Hindlimb muscle (tissue), 1 donor: ENCODE results near the gene ABCA4. TPM values are rescaled to one million over a fixed set of nuclear protein-coding genes. Genes with fewer than 3 reads are reported as not detected.

Source experiments
- DNase-seq: peaks from one replicate; pipeline ENCODE4 v3.0.0-alpha.2; 2013
- polyA plus RNA-seq: library from polyadenylated mRNA; unstranded; fragments of 120-200 nt; gene quantifications from one replicate; pipeline ENCODE4 v1.2.1, GENCODE V29; 2013; ENCODE audit not compliant: insufficient read length

ABCA4 gene
- polyA plus RNA-seq, 1 donor: 0.71 TPM

GRCh38 chr1:94104127-94104684, 16.7 kb downstream of the ABCA4 start:
- DNase-seq: no peak

DNA sequence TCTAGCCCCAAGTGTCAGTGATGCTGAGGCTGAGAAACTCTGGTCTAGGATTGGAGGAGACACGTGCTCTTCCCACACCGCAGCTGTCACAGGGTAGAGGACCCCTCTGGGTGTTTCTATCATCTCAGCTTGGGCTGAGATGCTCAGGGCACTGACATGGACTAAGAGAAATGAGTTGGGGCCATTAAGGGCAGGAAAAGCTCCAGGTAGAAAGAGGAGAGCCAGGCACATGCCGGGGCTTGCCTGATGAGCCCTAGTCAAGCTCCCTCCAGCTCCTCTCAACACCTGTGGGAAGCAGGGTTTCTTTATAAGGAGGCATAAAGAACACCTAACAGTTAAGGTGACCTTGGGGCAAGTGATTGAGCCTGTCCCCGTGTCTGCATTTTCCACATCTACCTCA, 17.3 kb downstream of the ABCA4 start:
- no peak for DNase-seq

DNA sequence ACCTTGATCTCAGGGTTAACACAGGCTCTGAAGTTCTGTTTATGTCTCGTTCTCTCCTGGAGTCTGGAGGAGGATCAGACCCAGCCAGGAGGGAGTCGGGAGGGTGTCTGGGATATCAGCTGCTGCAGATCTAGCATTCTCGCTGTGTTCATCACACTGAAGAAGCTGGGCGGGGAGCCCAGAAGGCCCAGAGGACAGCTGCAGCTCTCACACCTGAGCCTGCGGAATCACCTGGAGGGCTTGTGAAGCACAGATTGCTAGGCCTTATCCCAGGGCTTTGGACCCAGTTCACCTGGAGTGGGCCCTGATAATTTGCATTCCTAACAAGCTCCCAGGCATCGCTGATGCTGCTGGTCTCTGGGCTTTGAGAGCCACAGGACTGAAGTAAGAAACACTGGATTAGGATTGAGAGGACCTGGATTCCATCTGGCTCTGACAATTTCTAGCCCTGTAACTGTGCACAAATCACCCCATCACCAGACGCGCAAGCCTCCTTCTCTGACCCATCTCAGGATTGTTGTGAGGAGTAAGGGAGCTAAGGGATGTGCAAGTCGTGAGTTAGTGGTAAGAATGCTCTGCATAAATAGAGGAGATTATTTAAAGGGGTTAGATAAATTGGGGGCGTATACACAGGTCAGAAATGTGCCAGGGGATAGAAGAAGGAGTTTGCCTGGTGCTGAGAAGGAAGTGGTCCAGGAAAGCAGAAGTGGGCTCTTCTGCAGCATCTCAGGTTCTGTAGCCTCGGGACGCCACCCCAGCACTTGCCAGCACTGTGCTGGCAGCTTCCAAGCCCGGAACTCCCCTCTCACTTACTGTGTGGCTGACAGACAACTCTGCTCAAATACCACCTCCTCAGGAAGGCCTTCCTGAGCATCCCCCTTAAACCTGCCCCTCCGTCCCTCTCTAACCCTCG, 19.1 kb downstream of the ABCA4 start:
- no peak for DNase-seq

DNA sequence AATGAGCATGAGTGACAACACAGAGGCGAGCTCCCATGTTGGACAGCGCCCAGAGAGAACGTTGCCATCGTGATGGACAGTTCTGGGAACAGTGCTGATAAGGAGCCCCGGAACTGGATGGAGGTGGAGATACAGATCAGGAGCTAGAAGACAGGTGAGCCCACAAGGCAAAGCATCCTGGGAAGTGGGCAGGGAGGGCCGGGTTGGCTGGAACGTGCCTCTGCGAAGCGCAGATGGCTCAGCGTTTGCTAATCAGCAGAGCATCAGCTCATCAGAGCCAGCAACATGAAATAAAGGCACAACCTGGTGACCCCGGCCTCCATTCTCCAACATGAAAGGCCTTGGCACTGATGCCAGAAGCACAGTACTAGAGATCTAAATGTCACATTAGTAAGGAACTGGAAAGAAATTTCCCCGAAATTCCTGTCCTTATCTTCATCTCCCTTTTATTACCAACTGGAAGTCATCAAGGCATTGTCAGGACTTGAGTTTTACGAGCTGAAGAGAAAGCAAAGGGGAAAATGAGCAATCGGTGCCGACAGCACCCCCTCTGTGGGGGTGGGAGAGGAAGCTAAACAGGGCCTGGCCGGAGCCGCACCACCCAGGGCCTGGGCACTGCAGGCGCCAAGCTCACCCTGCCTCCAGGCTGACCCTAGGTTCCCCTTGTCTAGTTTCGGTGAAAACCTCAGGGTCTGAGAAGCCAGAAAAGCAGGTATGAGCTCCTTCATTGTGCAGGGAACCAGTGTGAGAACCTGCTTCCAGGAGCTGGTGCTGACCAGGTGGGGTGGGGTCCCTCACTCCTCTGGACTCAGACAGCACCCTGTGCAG, 19.9 kb downstream of the ABCA4 start:
- DNase-seq: no peak

DNA sequence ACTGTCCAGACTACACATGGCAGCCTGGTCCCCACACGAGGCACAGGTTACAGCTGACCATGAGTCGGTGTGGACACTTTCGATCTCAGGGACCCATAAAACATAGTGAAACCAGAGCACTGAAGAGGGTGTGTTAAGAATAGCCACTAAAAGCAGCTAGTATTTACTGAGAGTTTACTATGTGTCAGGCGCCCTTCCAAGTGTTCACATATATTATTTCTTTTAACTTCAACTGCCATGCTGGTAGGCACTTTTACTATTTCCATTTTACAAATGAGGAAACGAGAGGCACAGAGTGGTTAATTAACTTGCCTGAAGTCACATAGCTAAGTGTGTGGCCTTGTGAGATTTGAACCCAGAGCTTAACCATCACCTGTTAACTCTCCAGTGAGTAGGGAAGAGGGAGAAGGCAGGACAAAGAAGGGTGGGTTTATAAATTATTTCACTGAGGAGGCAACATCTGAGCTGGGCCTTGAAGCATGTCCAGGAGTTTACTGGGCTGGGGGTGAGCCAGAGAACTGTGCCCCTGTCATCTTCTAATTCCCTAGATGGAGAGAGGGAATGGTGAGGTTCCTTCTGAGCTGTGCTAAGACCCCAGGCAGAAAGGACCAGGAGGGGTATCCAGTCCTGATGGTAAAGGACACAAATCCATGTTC, 20.7 kb downstream of the ABCA4 start:
- DNase-seq: no peak

GRCh38 chr1:94099303-94099702, 21.6 kb downstream of the ABCA4 start:
- DNase-seq: no peak

GRCh38 chr1:94098585-94099111, 22.3 kb downstream of the ABCA4 start:
- no peak for DNase-seq

DNA sequence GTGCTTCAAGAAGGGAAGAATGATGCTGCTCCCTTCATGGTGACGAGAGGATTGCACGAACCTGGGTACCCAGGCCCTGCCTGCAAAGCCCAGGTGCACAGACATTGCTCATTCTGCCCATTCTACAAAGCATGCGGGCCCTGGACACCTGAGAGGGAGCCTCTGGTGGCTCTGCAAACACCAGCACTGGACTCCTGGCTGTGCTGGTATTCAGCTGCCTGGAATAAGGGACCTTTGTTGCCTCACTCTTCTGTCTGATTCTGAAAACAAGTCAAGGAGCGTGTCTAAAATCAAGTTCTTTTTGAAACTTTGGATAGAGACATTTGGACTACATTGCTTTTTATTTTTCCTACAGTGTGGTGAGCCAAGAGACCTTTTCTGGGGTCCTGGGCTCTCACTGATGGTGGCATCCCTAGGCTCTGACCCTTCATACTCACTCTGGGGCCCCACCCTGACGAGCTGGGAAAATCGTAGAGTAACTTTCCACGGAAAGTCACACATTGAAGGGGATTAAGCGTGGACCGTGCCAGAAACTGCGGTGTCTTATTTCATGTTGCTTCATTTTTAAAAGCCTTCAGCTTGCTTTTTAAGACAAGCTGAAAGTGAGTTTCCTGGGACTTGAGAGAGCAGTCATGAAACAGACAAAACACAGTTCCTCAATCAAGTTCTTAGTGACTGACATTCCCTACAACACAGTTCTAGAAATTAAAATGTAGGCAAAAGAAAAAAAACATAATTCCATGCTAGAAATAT, 24.0 kb downstream of the ABCA4 start:
- peak; percentile 77 for DNase-seq

DNA sequence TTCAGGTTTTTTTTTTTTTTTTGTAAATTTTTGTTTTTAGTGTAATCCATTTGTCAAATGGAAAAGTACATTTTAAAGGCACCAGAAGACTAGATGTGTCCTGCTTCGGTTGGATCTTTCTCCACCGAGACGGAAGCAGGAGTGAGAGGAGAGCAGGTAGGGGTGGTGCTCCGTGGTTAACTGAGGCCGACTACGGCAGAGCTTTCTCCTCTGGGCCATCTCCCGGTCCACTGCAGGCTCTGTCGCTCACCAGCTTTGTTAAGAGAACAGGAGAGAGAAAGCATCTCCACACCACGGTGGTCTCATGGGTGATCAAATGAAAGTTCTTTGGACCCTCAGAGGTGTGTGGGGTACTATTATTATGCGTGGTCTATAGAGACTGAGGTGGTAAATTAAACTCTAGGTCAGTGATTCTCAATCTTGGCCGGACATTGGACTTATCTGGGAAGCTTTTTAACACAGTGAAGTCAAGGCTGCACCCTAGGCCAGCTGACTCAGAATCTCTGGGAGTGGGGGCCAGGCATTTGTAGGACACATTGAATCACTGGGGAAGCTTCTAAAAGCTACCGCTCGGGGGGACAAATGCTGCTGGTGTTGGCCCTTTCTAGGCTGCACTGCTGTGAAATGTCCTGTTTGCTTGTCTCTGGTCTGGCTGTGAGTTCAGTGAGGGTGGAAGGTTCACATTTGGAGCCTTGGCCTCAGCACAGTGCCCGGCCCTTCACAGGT, 25.0 kb downstream of the ABCA4 start:
- no peak for DNase-seq

- peak; percentile 91 for DNase-seq
Measured at GRCh38 chr1:94095112-94095637, 25.8 kb downstream of the ABCA4 start.

- DNase-seq: peak; percentile 43
Measured at GRCh38 chr1:94094469-94095111, 26.4 kb downstream of the ABCA4 start.

GRCh38 chr1:94093996-94094395, 27.0 kb downstream of the ABCA4 start:
- no peak for DNase-seq

GRCh38 chr1:94093396-94093795, 27.6 kb downstream of the ABCA4 start:
- DNase-seq: no peak

- no peak for DNase-seq
Measured at GRCh38 chr1:94092210-94092613, 28.7 kb downstream of the ABCA4 start.

- DNase-seq: no peak
Measured at GRCh38 chr1:94090761-94091160, 30.2 kb downstream of the ABCA4 start.

GRCh38 chr1:94087193-94087592, 33.8 kb downstream of the ABCA4 start:
- DNase-seq: no peak

- DNase-seq: no peak
Measured at GRCh38 chr1:94084547-94084946, 36.4 kb downstream of the ABCA4 start.

DNA sequence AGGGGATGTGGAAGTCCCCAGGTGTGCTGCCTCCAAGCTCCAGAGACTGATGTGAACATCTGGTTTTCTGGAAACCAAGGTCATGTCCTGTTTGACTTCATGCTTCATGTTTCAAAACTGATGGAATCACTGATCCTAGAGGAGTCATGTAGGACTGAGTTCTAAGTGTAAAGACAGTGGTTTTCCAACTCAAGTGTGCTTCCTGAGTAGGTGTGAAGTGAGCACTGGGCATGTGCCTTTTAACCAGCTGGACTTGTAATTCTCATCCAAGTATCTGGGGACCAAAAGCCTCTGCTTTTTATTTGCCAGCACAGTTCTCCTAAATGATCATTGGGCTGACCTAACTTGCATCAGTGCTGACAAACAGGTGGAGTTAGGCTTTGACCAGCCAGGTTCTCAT, 36.9 kb downstream of the ABCA4 start:
- DNase-seq: no peak

- DNase-seq: no peak
Measured at GRCh38 chr1:94083681-94084080, 37.3 kb downstream of the ABCA4 start.
